ENCODE results near the gene LOXL3. TPM values are rescaled to one million over a fixed set of nuclear protein-coding genes. Genes with fewer than 3 reads are reported as not detected.
"Not testable (repeated sequence)": the region's sequence is repeated elsewhere in the genome, so short reads cannot be mapped to it uniquely, and the experiment has no call there.

Gene LOXL3
- total RNA-seq, 1 experiment from 2014 or later = 29.0 TPM

- no peak overlapping the region for H2AK5ac ChIP-seq (ENCODE audit: insufficient read length, low read length)
- no peak for DNase-seq
- no peak for TF ChIP-seq CTCF (conservative IDR thresholded peaks at IDR 0.05)
- H3K4me1 ChIP-seq (ENCODE audit: insufficient read depth, low read length) = 0 out of 2 replicates have a peak, but pooled peaks cover 3% of the 10 kb centered on the region
- no peak overlapping the region for H3K4ac ChIP-seq (ENCODE audit: low read depth, low read length)
- H2BK120ac ChIP-seq (ENCODE audit: low read depth, low read length, poor library complexity, severe bottlenecking) = no peak overlapping the region
- no peak overlapping the region for H4K5ac ChIP-seq (ENCODE audit: insufficient read length, low read depth, low read length)
- H2BK20ac ChIP-seq (ENCODE audit: low read depth, low read length, poor library complexity, severe bottlenecking) = no peak overlapping the region
- no CpG with 5 or more reads among the region's 7 CpGs for WGBS (ENCODE audit: extremely low coverage, insufficient read length, low lambda C conversion rate)
- no peak overlapping the region for H3K4me2 ChIP-seq (ENCODE audit: insufficient read depth, insufficient read length, low read length)
- no peak overlapping the region for H3K18ac ChIP-seq (ENCODE audit: insufficient read length, low read depth, low read length)
- no peaks in the 10 kb centered on the region for H3K27me3 ChIP-seq (ENCODE audit: insufficient read depth, low read length)
- H3K4me3 Mint-ChIP-seq = no peak overlapping the region
- no peaks in the 10 kb centered on the region for H3K79me2 ChIP-seq (ENCODE audit: insufficient read depth, low read length)
- H2BK15ac ChIP-seq (ENCODE audit: low read depth, low read length) = 0 out of 2 replicates have a peak overlapping the region, but pooled peaks have one; percentile 53
- peak overlapping the region in 1 of 3 experiments; percentile 54; a peak in 1 of 7 replicates for H3K27ac Mint-ChIP-seq
- H4K20me1 ChIP-seq (ENCODE audit: control insufficient read depth, insufficient read depth, insufficient read length) = no peaks in the 10 kb centered on the region
- H3K27ac ChIP-seq (ENCODE audit: insufficient read length, low read depth, low read length) = no peak overlapping the region
- no peak overlapping the region for H3T11ph ChIP-seq (ENCODE audit: low read length)
- no peak overlapping the region for H2BK12ac ChIP-seq (ENCODE audit: insufficient read length, low read depth, low read length)
- no peak overlapping the region for H2AFZ ChIP-seq (ENCODE audit: low read length)
- H4K8ac ChIP-seq (replicated peaks; ENCODE audit: insufficient read length, low read depth, low read length) = no peak overlapping the region
- H3K56ac ChIP-seq (ENCODE audit: insufficient read length, low read depth, low read length) = no peak overlapping the region
- H3K23me2 ChIP-seq (ENCODE audit: insufficient read length, low read depth, low read length, poor library complexity, severe bottlenecking) = no peaks in the 10 kb centered on the region
- 0 out of 7 replicates have a peak, but pooled peaks cover 0 to 3% (median 1%) of the 10 kb centered on the region in 3 experiments for H3K36me3 Mint-ChIP-seq (ENCODE audit: insufficient read depth in 1 of 3, low read depth in 3 of 3)
- H3K79me1 ChIP-seq (ENCODE audit: insufficient read depth, low read depth, low read length, poor library complexity, severe bottlenecking) = no peaks in the 10 kb centered on the region
- no peak overlapping the region for H2BK5ac ChIP-seq (ENCODE audit: insufficient read length, low read length)
- H3K14ac ChIP-seq (ENCODE audit: insufficient read depth, low read length) = no peak overlapping the region
- no peak overlapping the region for H3K9ac ChIP-seq (ENCODE audit: extremely low read depth, insufficient read length, low read length)
- no peak overlapping the region for H4K91ac ChIP-seq (ENCODE audit: insufficient read length, low read depth, low read length)
- no peak overlapping the region for H3K23ac ChIP-seq (ENCODE audit: insufficient read length, low read depth, low read length)
- no peaks in the 10 kb centered on the region for H3K9me3 ChIP-seq (ENCODE audit: control insufficient read depth, low read depth, low read length)
- no peaks in the 10 kb centered on the region for H3K9me3 Mint-ChIP-seq
- peaks cover 20% of the 10 kb centered on the region for H3K27me3 Mint-ChIP-seq (ENCODE audit: low read depth)
- H3K4me1 Mint-ChIP-seq = peaks cover 9 to 14% of the 10 kb centered on the region in 2 experiments
These were observed 8.5 kb upstream of the LOXL3 start for GRCh38 chr2:74562126-74562775.

- WGBS (ENCODE audit: extremely low coverage, insufficient read length, low lambda C conversion rate) = no CpG with 5 or more reads among the region's 1 CpG
- not testable (repeated sequence) for H2BK120ac ChIP-seq (ENCODE audit: low read depth, low read length, poor library complexity, severe bottlenecking); H3K4ac ChIP-seq (ENCODE audit: low read depth, low read length); H2BK20ac ChIP-seq (ENCODE audit: low read depth, low read length, poor library complexity, severe bottlenecking); H3K79me1 ChIP-seq (ENCODE audit: insufficient read depth, low read depth, low read length, poor library complexity, severe bottlenecking); H3K9me3 Mint-ChIP-seq; H4K5ac ChIP-seq (ENCODE audit: insufficient read length, low read depth, low read length); H3K79me2 ChIP-seq (ENCODE audit: insufficient read depth, low read length); H3K4me2 ChIP-seq (ENCODE audit: insufficient read depth, insufficient read length, low read length); H2AFZ ChIP-seq (ENCODE audit: low read length); H3K27me3 ChIP-seq (ENCODE audit: insufficient read depth, low read length); H3K9ac ChIP-seq (ENCODE audit: extremely low read depth, insufficient read length, low read length); H3K9me3 ChIP-seq (ENCODE audit: control insufficient read depth, low read depth, low read length); H3K23ac ChIP-seq (ENCODE audit: insufficient read length, low read depth, low read length); H3K4me3 Mint-ChIP-seq; H2BK12ac ChIP-seq (ENCODE audit: insufficient read length, low read depth, low read length); H2BK5ac ChIP-seq (ENCODE audit: insufficient read length, low read length); H4K8ac ChIP-seq (replicated peaks; ENCODE audit: insufficient read length, low read depth, low read length); H2BK15ac ChIP-seq (ENCODE audit: low read depth, low read length); H2AK5ac ChIP-seq (ENCODE audit: insufficient read length, low read length); H4K20me1 ChIP-seq (ENCODE audit: control insufficient read depth, insufficient read depth, insufficient read length); H4K91ac ChIP-seq (ENCODE audit: insufficient read length, low read depth, low read length); H3K27ac ChIP-seq (ENCODE audit: insufficient read length, low read depth, low read length); H3K23me2 ChIP-seq (ENCODE audit: insufficient read length, low read depth, low read length, poor library complexity, severe bottlenecking); H3K27ac Mint-ChIP-seq; H3K4me1 ChIP-seq (ENCODE audit: insufficient read depth, low read length); H3K18ac ChIP-seq (ENCODE audit: insufficient read length, low read depth, low read length); H3K56ac ChIP-seq (ENCODE audit: insufficient read length, low read depth, low read length); DNase-seq; H3T11ph ChIP-seq (ENCODE audit: low read length); H3K14ac ChIP-seq (ENCODE audit: insufficient read depth, low read length)
- peaks cover 9 to 14% of the 10 kb centered on the region in 2 experiments for H3K4me1 Mint-ChIP-seq
- peaks cover 0 to 15% (median 12%) of the 10 kb centered on the region in 3 experiments; a peak in 4 of 7 replicates for H3K36me3 Mint-ChIP-seq (ENCODE audit: insufficient read depth in 1 of 3, low read depth in 3 of 3)
- peaks cover 24% of the 10 kb centered on the region for H3K27me3 Mint-ChIP-seq (ENCODE audit: low read depth)
These were observed 7.3 kb upstream of the LOXL3 start for GRCh38 chr2:74561022-74561421.

Data from H9 (cell line).